ENCODE results near the gene SART3.
A peak's percentile ranks its signal among the peaks of the same experiment; 100 is the strongest.

GRCh38 chr12:108511633-108512540 is 49.1 kb downstream of the SART3 start:
- TF ChIP-seq CTCF (IDR thresholded peaks at IDR 0.05): peak in 1 of 3 donors; percentile 88
- no peak for TF ChIP-seq POLR2A (IDR thresholded peaks at IDR 0.05)
